IMR-90 (cell line): ENCODE results near the gene RC3H2. TPM values are rescaled to one million over a fixed set of nuclear protein-coding genes. Genes with fewer than 3 reads are reported as not detected.

Experiments
- CEBPB ChIP-seq: IDR thresholded peaks from 2 replicates; pipeline ENCODE4 v1.6.1; 2012; ENCODE audit warnings: low read depth, low read length, improper control_type of control experiment
- CTCF ChIP-seq: conservative IDR thresholded peaks from 2 replicates; pipeline ENCODE4 v1.5.1; 2012; ENCODE audit warnings: mild to moderate bottlenecking, low read depth, low read length, improper control_type of control experiment
- FOS ChIP-seq: fragments of 150-350 bp; IDR thresholded peaks from 2 replicates; pipeline ENCODE4 v1.6.1; 2016; ENCODE audit warnings: low read depth, low read length
- MAFK ChIP-seq: IDR thresholded peaks from 2 replicates; pipeline ENCODE4 v1.6.1; 2012; ENCODE audit warnings: low read depth, low read length, improper control_type of control experiment
- MAZ ChIP-seq: IDR thresholded peaks from 2 replicates; pipeline ENCODE4 v1.6.1; 2012; ENCODE audit warnings: low read depth, mild to moderate bottlenecking, low read length, improper control_type of control experiment, moderate library complexity, borderline replicate concordance
- POLR2A ChIP-seq: IDR thresholded peaks from 2 replicates; pipeline ENCODE4 v1.6.1; 2012; ENCODE audit warnings: mild to moderate bottlenecking, low read depth, low read length
- RAD21 ChIP-seq: IDR thresholded peaks from 2 replicates; pipeline ENCODE4 v1.6.1; 2012; ENCODE audit warnings: low read length, improper control_type of control experiment
- RCOR1 ChIP-seq: IDR thresholded peaks from 2 replicates; pipeline ENCODE4 v1.6.1; 2012; ENCODE audit warnings: mild to moderate bottlenecking, low read length, improper control_type of control experiment; ENCODE audit not compliant: insufficient replicate concordance
- SMC3 ChIP-seq: fragments of 150-350 bp; IDR thresholded peaks from 2 replicates; pipeline ENCODE4 v1.6.1; 2016; ENCODE audit warnings: low read depth, mild to moderate bottlenecking, antibody characterized with exemption, low read length, moderate library complexity
- polyA plus RNA-seq, 3 experiments: library from polyadenylated mRNA; depleted of rRNA; stranded (reverse); fragments of >200 nt; gene quantifications; 2 replicates each; pipeline ENCODE4 v1.2.3, GENCODE V29; 2012; ENCODE audit warnings: low replicate concordance in 1 of 3
- total RNA-seq: library from RNA; depleted of rRNA; stranded (reverse); fragments of >200 nt; gene quantifications from 2 replicates; pipeline ENCODE4 v1.2.3, GENCODE V29; 2012

RC3H2 gene
- total and polyA plus RNA-seq, 2 of the 4 experiments (the other 2 are of a cell fraction), result 14.7 to 58.4 TPM

- TF ChIP-seq FOS (no peak), SMC3 (no peak), POLR2A (peak; percentile 83), CTCF (no peak), RCOR1 (peak; percentile 83), RAD21 (no peak), CEBPB (peak; percentile 98), MAFK (0 out of 2 replicates have a peak, but pooled peaks have one; percentile 3), MAZ (no peak; the same call in 1 of the 2 replicates)
Measured at GRCh38 chr9:122904823-122905710, at the start of gene RC3H2 (continued).
